Ascending aorta (tissue), 2 donors: ENCODE data around the gene OR52L1. TPM values are rescaled to one million over a fixed set of nuclear protein-coding genes. Genes with fewer than 3 reads are reported as not detected.
"Not testable (repeated sequence)": the region's sequence is repeated elsewhere in the genome, so short reads cannot be mapped to it uniquely, and the experiment has no call there.

Experiments
- DNase-seq, 2 donors: peaks; one replicate each; pipeline ENCODE4 v3.0.0-alpha.2; 2019; ENCODE audit warnings: low spot score in 2 of 2
- H3K27ac ChIP-seq, 2 donors: fragments of 200-600 bp; sonication (generic); one replicate each; pipeline ENCODE4 v1.5.1; 2016 to 2017; ENCODE audit warnings: mild to moderate bottlenecking in 1 of 2
- H3K27me3 ChIP-seq: fragments of 200-600 bp; sonication (generic); one replicate; pipeline ENCODE4 v1.5.1; 2017
- H3K36me3 ChIP-seq, 2 donors: fragments of 200-600 bp; sonication (generic); one replicate each; pipeline ENCODE4 v1.5.1; 2016
- H3K4me1 ChIP-seq, 2 donors: fragments of 200-600 bp; sonication (generic); one replicate each; pipeline ENCODE4 v1.5.1; 2016 to 2017; ENCODE audit warnings: mild to moderate bottlenecking in 1 of 2
- H3K4me3 ChIP-seq, 2 donors: fragments of 200-600 bp; sonication (generic); one replicate each; pipeline ENCODE4 v1.5.1; 2016 to 2017; ENCODE audit warnings: mild to moderate bottlenecking in 1 of 2
- H3K9me3 ChIP-seq, 2 donors: fragments of 200-600 bp; sonication (generic); one replicate each; pipeline ENCODE4 v1.5.1; 2016
- intact Hi-C: fragments of 100-400 bp; cut with DNase I; formaldehyde crosslinking; loops from one replicate; pipeline ENCODE4 v1.15.1; 2023
- total RNA-seq: library from RNA; depleted of rRNA; stranded (reverse); fragments of >200 nt; gene quantifications from one replicate; pipeline ENCODE4 v1.1.0, GENCODE V29; 2016
- TF ChIP-seq, protein P1 (sequence below), 3 experiments: fragments of 200-600 bp in 2 of 3; fragments of 450-650 bp in 1 of 3; sonication (generic) in 2 of 3; IDR thresholded peaks; one replicate each; pipeline ENCODE4 v1.5.1; 2016 to 2019; ENCODE audit warnings: antibody characterized with exemption in 3 of 3, mild to moderate bottlenecking in 1 of 3, moderate library complexity in 1 of 3

The OR52L1 gene
- total RNA-seq, 1 donor from 2014 or later = not detected

DNA sequence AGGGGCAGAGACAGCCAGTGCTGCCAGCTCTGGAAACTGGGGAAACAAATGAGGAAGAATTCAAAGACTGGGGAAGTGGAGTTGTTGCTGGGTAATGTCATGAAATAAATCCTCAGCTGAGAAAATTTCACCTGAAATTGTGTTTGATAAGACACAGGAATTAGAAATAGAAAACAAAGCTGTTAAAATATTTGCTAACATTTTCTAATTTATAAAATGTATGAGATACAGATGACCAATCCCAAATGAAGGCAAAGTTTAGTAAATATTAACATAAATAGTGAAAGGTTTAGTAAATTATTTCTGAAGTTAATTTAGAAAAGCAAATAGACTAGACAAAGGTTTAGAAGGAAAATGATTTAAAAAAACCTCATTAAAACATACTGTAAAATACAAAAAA is 18.4 kb downstream of the OR52L1 start, which contains the start of gene OR56A5:
Gene OR56A5, minus strand, starts transcription at position 101 of the 400 bp plus-strand sequence. Its CDS starts 0 bp downstream, at position 101.
- H3K9me3 ChIP-seq = peaks cover 0 to 10% of the 10 kb centered on the region in 2 donors
- H3K4me1 ChIP-seq = no peaks in the 10 kb centered on the region
- H3K4me3 ChIP-seq = no peak within 1 kb of the TSS
- intact Hi-C loops = no loop called here
- no peaks in the 10 kb centered on the region for H3K27me3 ChIP-seq
- DNase-seq = no peak
- H3K27ac ChIP-seq = no peak within 1 kb of the TSS
- TF ChIP-seq, protein P1, sequence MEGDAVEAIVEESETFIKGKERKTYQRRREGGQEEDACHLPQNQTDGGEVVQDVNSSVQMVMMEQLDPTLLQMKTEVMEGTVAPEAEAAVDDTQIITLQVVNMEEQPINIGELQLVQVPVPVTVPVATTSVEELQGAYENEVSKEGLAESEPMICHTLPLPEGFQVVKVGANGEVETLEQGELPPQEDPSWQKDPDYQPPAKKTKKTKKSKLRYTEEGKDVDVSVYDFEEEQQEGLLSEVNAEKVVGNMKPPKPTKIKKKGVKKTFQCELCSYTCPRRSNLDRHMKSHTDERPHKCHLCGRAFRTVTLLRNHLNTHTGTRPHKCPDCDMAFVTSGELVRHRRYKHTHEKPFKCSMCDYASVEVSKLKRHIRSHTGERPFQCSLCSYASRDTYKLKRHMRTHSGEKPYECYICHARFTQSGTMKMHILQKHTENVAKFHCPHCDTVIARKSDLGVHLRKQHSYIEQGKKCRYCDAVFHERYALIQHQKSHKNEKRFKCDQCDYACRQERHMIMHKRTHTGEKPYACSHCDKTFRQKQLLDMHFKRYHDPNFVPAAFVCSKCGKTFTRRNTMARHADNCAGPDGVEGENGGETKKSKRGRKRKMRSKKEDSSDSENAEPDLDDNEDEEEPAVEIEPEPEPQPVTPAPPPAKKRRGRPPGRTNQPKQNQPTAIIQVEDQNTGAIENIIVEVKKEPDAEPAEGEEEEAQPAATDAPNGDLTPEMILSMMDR (IDR thresholded peaks at IDR 0.05) = no peak
- no peaks in the 10 kb centered on the region for H3K36me3 ChIP-seq

DNA sequence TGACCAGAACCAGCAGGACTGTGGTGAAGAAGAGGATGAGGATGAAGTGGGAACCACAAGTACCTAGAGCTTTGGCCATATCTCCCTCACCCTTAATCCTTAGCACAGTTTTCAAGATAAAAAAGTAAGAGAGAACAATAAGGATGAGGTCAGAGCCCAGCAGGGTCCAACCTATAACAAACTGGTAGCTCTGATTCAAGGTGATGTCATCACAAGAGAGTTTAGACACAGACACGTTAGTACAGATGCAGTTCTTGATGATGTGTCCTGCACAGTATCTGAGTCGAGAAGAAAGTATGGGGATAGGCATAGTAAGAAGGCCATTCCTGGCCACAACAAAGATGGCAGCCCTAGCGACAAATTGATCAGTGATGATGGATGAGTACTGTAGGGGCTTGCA is 19.1 kb downstream of the OR52L1 start:
- TF ChIP-seq, protein P1 (IDR thresholded peaks at IDR 0.05) = no peak
- no peak overlapping the region for H3K27ac ChIP-seq
- no peaks in the 10 kb centered on the region for H3K36me3 ChIP-seq
- H3K27me3 ChIP-seq = no peaks in the 10 kb centered on the region
- H3K9me3 ChIP-seq = peaks cover 0 to 14% of the 10 kb centered on the region in 2 donors
- H3K4me1 ChIP-seq = no peaks in the 10 kb centered on the region
- DNase-seq = no peak
- intact Hi-C loops = no loop called here
- H3K4me3 ChIP-seq = no peak overlapping the region

DNA sequence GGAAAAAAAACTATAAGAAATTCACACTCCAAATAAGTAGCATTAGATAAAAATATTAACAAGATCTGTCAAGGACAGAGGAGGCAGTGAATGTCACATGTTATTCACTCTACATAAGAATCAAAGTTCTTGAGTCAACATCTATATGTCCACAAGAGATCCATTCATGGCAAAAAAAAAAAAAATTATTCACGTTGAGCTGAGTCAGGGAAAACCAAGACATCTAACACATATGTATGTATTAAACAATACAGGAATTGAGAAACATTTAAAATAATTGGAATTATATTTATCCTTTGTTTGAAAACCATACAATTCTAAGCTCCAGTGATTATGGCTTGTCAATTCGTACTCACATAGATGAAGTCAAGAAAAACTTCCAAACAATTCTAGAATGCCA is 19.8 kb downstream of the OR52L1 start:
- peaks cover 0 to 16% of the 10 kb centered on the region in 2 donors for H3K9me3 ChIP-seq
- H3K27ac ChIP-seq = no peak overlapping the region
- DNase-seq = no peak
- no peaks in the 10 kb centered on the region for H3K36me3 ChIP-seq
- H3K27me3 ChIP-seq = no peaks in the 10 kb centered on the region
- intact Hi-C loops = no loop called here
- TF ChIP-seq, protein P1 (IDR thresholded peaks at IDR 0.05) = no peak
- H3K4me3 ChIP-seq = no peak overlapping the region
- H3K4me1 ChIP-seq = no peaks in the 10 kb centered on the region

DNA sequence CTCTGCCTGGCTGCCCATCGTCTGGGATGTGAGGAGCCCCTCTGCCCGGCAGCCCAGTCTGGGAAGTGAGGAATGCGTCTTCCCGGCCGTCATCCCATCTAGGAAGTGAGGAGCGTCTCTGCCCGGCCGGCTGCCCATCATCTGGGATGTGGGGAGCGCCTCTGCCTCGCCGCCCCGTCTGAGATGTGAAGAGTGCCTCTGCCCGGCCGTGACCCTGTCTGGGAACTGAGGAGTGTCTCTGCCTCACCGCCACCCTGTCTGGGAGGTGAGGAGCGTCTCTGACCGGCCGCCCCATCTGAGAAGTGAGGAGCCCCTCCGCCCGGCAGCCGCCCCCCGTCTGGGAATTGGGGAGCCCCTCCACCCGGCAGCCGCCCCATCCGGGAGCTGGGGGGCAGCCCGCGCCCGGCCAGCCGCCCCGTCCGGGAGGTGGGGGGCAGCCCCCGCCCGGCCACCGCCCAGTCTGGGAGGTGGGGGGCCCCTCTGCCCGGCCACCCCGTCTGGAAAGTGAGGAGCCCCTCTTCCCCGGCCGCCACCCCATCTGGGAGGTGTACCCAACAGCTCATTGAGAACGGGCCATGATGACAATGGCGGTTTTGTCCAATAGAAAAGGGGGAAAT is 26.0 kb downstream of the OR52L1 start:
- H3K4me3 ChIP-seq, H3K27ac ChIP-seq, DNase-seq, H3K4me1 ChIP-seq, H3K36me3 ChIP-seq, H3K27me3 ChIP-seq, intact Hi-C loops: not testable (repeated sequence)
- peaks cover 0 to 25% of the 10 kb centered on the region in 2 donors for H3K9me3 ChIP-seq

DNA sequence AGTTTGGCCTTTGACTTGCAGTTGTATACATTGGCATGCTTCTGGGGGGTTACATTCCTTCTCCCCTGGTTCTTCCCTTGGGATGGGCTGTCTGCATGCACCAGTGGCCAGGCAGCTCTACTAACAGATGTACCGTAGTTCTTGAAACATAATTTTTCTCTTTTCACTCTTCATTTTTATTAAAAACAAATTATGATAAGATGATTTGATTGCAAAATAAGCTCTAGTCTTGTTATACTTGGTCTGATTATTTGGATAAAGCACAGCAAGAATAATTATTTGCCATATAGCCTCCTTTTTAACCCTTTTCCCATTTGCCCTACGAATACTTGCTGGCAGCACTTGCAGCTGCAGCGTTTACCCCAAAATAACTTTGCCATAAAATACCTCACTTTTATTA is 31.2 kb downstream of the OR52L1 start:
- intact Hi-C loops = no loop called here
- no peaks in the 10 kb centered on the region for H3K36me3 ChIP-seq
- TF ChIP-seq, protein P1 (IDR thresholded peaks at IDR 0.05) = no peak
- H3K9me3 ChIP-seq = peaks cover 0 to 7% of the 10 kb centered on the region in 2 donors
- no peaks in the 10 kb centered on the region for H3K4me1 ChIP-seq
- no peak overlapping the region for H3K27ac ChIP-seq
- no peak for DNase-seq
- H3K4me3 ChIP-seq = no peak overlapping the region
- H3K27me3 ChIP-seq = no peaks in the 10 kb centered on the region

DNA sequence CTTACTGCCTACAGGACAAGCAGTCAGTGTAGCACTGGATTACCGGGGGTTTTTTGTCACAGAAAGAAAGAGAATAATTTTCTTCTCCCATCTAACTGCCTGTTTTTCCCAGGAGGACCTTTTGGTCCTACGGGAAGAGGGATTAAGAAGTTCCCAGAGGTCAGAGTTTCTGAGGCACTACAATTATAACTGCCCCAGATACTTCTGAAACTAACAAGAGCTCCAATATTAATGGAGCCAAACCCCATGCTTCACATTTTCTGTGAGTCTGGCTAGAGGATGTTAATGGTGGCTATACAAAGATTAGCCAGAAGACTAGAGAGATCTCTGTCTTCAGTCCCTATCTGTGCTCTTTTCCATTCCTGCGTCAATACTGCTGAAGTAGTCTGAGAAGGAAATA is 44.8 kb downstream of the OR52L1 start, which contains the start of gene OR56A3:
Gene OR56A3, plus strand, starts transcription at position 301 of the 400 bp plus-strand sequence. CDS start 5,096 bp downstream, outside the sequence.
- Histone ChIP-seq H3K4me1 (no peaks in the 10 kb centered on the region), H3K4me3 (no peak within 1 kb of the TSS), H3K9me3 (no peaks in the 10 kb centered on the region), H3K36me3 (no peaks in the 10 kb centered on the region), H3K27ac (no peak within 1 kb of the TSS), H3K27me3 (no peaks in the 10 kb centered on the region)
- intact Hi-C loops = no loop called here
- TF ChIP-seq, protein P1 (IDR thresholded peaks at IDR 0.05) = no peak
- no peak for DNase-seq
